ENCODE results near the gene CCDC120. TPM values are rescaled to one million over a fixed set of nuclear protein-coding genes. Genes with fewer than 3 reads are reported as not detected.

The CCDC120 gene
- total RNA-seq, 2 experiments from 2014 or later: 3.5 to 3.7 TPM

- no peaks in the 10 kb centered on the region for H3K9me3 Mint-ChIP-seq
- intact Hi-C loops (cut with micrococcal nuclease): no loop called here
- POLR2A ChIA-PET: interaction anchor here (0.7 to 1.4 kb wide), 3 partner anchors 18 to 105 kb away, joined by 3 read pairs; no protein-coding TSS in a partner anchor
- no peak for TF ChIP-seq CTCF (IDR thresholded peaks at IDR 0.05)
- H3K4me1 Mint-ChIP-seq (ENCODE audit: low read depth): peaks cover 15% of the 10 kb centered on the region
- peak within 1 kb of the TSS; percentile 99 for H3K27ac Mint-ChIP-seq
- peak within 1 kb of the TSS; percentile 92 for H3K4me3 Mint-ChIP-seq
- no peaks in the 10 kb centered on the region for H3K27me3 Mint-ChIP-seq
- H3K36me3 Mint-ChIP-seq (ENCODE audit: low read depth): peaks cover 2% of the 10 kb centered on the region
- DNase-seq: peak; percentile 82
- CTCF ChIA-PET: no interaction called here
- ATAC-seq: peak; percentile 84
Observed at GRCh38 chrX:49079489-49080428, 21.0 kb downstream of the CCDC120 start, which contains the start of gene WDR45. TSS of gene WDR45 (minus strand) at chrX:49079887. CDS start at chrX:49078095, 1,792 bp downstream.

- no peaks in the 10 kb centered on the region for H3K27me3 Mint-ChIP-seq
- TF ChIP-seq CTCF (IDR thresholded peaks at IDR 0.05): no peak
- H3K27ac Mint-ChIP-seq: peak overlapping the region; percentile 22
- H3K9me3 Mint-ChIP-seq: no peaks in the 10 kb centered on the region
- no peak for ATAC-seq
- CTCF ChIA-PET: no interaction called here
- no peak for DNase-seq
- POLR2A ChIA-PET: no interaction called here
- H3K4me3 Mint-ChIP-seq: no peak overlapping the region
- peaks cover 15% of the 10 kb centered on the region for H3K4me1 Mint-ChIP-seq (ENCODE audit: low read depth)
- H3K36me3 Mint-ChIP-seq (ENCODE audit: low read depth): peaks cover 2% of the 10 kb centered on the region
- intact Hi-C loops (cut with micrococcal nuclease): no loop called here
Observed at GRCh38 chrX:49082271-49082871, 23.6 kb downstream of the CCDC120 start.

- no peak overlapping the region for H3K4me3 Mint-ChIP-seq
- ATAC-seq (no peak), DNase-seq (no peak)
- no peaks in the 10 kb centered on the region for H3K9me3 Mint-ChIP-seq
- H3K36me3 Mint-ChIP-seq (ENCODE audit: low read depth): no peaks in the 10 kb centered on the region
- H3K27me3 Mint-ChIP-seq: no peaks in the 10 kb centered on the region
- intact Hi-C loops (cut with micrococcal nuclease): no loop called here
- no peaks in the 10 kb centered on the region for H3K4me1 Mint-ChIP-seq (ENCODE audit: low read depth)
- TF ChIP-seq CTCF (IDR thresholded peaks at IDR 0.05): no peak
- ChIA-PET POLR2A (no interaction called here), CTCF (no interaction called here)
- no peak overlapping the region for H3K27ac Mint-ChIP-seq
Observed at GRCh38 chrX:49089553-49089952, 30.8 kb downstream of the CCDC120 start.

GRCh38 chrX:49096419-49096818, 37.6 kb downstream of the CCDC120 start:
- Mint-ChIP-seq H3K4me1 (ENCODE audit: low read depth) (no peaks in the 10 kb centered on the region), H3K27me3 (no peaks in the 10 kb centered on the region), H3K27ac (no peak overlapping the region), H3K36me3 (ENCODE audit: low read depth) (no peaks in the 10 kb centered on the region), H3K9me3 (no peaks in the 10 kb centered on the region), H3K4me3 (no peak overlapping the region)
- DNase-seq (no peak), ATAC-seq (no peak)
- intact Hi-C loops (cut with micrococcal nuclease): no loop called here
- ChIA-PET POLR2A (no interaction called here), CTCF (no interaction called here)
- TF ChIP-seq CTCF (IDR thresholded peaks at IDR 0.05): no peak
